ENCODE measurements around the gene BCL2.

Gene BCL2

DNA sequence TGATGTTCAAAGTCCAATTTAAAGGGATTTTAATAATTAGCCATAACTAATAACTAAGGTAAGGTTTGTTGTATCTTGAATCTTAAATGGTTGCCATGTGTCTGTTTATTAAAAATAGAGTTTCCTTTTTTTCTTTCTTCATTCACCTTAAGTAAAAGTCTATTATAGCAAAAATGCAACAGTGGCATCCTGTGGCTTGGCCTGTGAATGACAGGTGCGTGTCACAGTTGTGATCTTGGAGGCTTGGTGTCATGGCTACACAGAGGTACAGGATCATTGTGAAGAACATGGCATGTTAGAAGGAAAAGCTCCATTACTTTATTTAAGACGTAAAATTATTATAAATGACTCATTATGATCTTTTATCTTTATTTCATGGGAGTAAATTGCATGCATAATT lies 246.1 kb downstream of the BCL2 start:
- in situ Hi-C loops (cut with MboI; ENCODE audit: low pct_unique_long_range_greater_than_20kb, low sequenced_read_pairs, unreplicated experiment) = no loop called here
- DNase-seq (ENCODE audit: low spot score) = peak; percentile 69
- TF ChIP-seq, protein P1, sequence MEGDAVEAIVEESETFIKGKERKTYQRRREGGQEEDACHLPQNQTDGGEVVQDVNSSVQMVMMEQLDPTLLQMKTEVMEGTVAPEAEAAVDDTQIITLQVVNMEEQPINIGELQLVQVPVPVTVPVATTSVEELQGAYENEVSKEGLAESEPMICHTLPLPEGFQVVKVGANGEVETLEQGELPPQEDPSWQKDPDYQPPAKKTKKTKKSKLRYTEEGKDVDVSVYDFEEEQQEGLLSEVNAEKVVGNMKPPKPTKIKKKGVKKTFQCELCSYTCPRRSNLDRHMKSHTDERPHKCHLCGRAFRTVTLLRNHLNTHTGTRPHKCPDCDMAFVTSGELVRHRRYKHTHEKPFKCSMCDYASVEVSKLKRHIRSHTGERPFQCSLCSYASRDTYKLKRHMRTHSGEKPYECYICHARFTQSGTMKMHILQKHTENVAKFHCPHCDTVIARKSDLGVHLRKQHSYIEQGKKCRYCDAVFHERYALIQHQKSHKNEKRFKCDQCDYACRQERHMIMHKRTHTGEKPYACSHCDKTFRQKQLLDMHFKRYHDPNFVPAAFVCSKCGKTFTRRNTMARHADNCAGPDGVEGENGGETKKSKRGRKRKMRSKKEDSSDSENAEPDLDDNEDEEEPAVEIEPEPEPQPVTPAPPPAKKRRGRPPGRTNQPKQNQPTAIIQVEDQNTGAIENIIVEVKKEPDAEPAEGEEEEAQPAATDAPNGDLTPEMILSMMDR (IDR thresholded peaks at IDR 0.05; ENCODE audit: extremely low read depth, insufficient read depth, missing control alignments) = peak; percentile 71

Measured in GM13977 (cell line).